HepG2 (cell line): ENCODE measurements around the gene GMPPA. TPM values are rescaled to one million over a fixed set of nuclear protein-coding genes. Genes with fewer than 3 reads are reported as not detected.
A peak's percentile ranks its signal among the peaks of the same experiment; 100 is the strongest.

Source experiments
- BCL6 ChIP-seq: IDR thresholded peaks from 2 replicates; pipeline ENCODE4 v1.6.1; 2016; ENCODE audit warnings: missing genetic modification reagents, missing compliant biosample characterization
- FOSL1 ChIP-seq: sonication (generic); formaldehyde crosslinking; IDR thresholded peaks from 2 replicates; pipeline ENCODE4 v1.9.0; 2021; ENCODE audit warnings: missing genetic modification reagents, borderline replicate concordance
- GATAD1 ChIP-seq: IDR thresholded peaks from 2 replicates; pipeline ENCODE4 v1.6.1; 2016; ENCODE audit warnings: missing genetic modification reagents, missing compliant biosample characterization
- IRF1 ChIP-seq: sonication (generic); formaldehyde crosslinking; IDR thresholded peaks from 2 replicates; pipeline ENCODE4 v1.4.0; 2020; ENCODE audit warnings: low read depth, mild to moderate bottlenecking, missing genetic modification reagents
- IRX3 ChIP-seq: sonication (generic); formaldehyde crosslinking; IDR thresholded peaks from 2 replicates; pipeline ENCODE4 v1.8.1; 2023; ENCODE audit warnings: mild to moderate bottlenecking, low read depth, missing genetic modification reagents, borderline replicate concordance
- MAZ ChIP-seq, 2 experiments: sonication (generic) in 1 of 2; formaldehyde crosslinking in 1 of 2; IDR thresholded peaks; 2 replicates each; pipeline versions ENCODE4 v1.5.0 to v1.6.1; 2012 to 2020; ENCODE audit warnings: low read depth in 2 of 2, mild to moderate bottlenecking in 2 of 2, borderline replicate concordance in 1 of 2, improper control_type of control experiment in 1 of 2, low read length in 1 of 2, missing genetic modification reagents in 1 of 2, moderate library complexity in 1 of 2
- MBNL3 ChIP-seq: fragments of 250-450 bp; sonication (Bioruptor Pico); conservative IDR thresholded peaks from 2 replicates; pipeline ENCODE4 v1.8.0; 2022; ENCODE audit warnings: mild to moderate bottlenecking, inconsistent platforms
- MED8 ChIP-seq: sonication (generic); formaldehyde crosslinking; IDR thresholded peaks from 2 replicates; pipeline ENCODE4 v1.8.1; 2023; ENCODE audit warnings: mild to moderate bottlenecking, missing genetic modification reagents; ENCODE audit not compliant: insufficient replicate concordance
- RFX5 ChIP-seq: IDR thresholded peaks from 2 replicates; pipeline ENCODE4 v1.6.1; 2011; ENCODE audit warnings: low read depth, low read length, improper control_type of control experiment
- SAFB2 ChIP-seq: sonication (generic); formaldehyde crosslinking; IDR thresholded peaks from 2 replicates; pipeline ENCODE4 v1.5.1; 2020; ENCODE audit warnings: missing genetic modification reagents, low read depth, mild to moderate bottlenecking, borderline replicate concordance
- SMAD1 ChIP-seq: sonication (generic); formaldehyde crosslinking; IDR thresholded peaks from 2 replicates; pipeline ENCODE4 v1.4.0; 2020; ENCODE audit warnings: missing genetic modification reagents, low read depth, mild to moderate bottlenecking, borderline replicate concordance
- THAP7 ChIP-seq: sonication (generic); formaldehyde crosslinking; IDR thresholded peaks from 2 replicates; pipeline ENCODE4 v1.8.1; 2023; ENCODE audit warnings: mild to moderate bottlenecking, missing genetic modification reagents
- ZBTB20 ChIP-seq: sonication (generic); formaldehyde crosslinking; IDR thresholded peaks from 2 replicates; pipeline ENCODE4 v1.8.1; 2023; ENCODE audit warnings: missing genetic modification reagents, low read depth, mild to moderate bottlenecking, borderline replicate concordance
- ZMYM2 ChIP-seq: sonication (generic); formaldehyde crosslinking; IDR thresholded peaks from 2 replicates; pipeline ENCODE4 v1.8.0; 2022; ENCODE audit warnings: mild to moderate bottlenecking, missing genetic modification reagents
- ZNF124 ChIP-seq: sonication (generic); formaldehyde crosslinking; IDR thresholded peaks from 2 replicates; pipeline ENCODE4 v1.4.0; 2020; ENCODE audit warnings: missing genetic modification reagents
- ZNF235 ChIP-seq: sonication (generic); formaldehyde crosslinking; IDR thresholded peaks from 2 replicates; pipeline ENCODE4 v1.8.1; 2023; ENCODE audit warnings: mild to moderate bottlenecking, missing genetic modification reagents, borderline replicate concordance
- ZNF333 ChIP-seq: sonication (generic); formaldehyde crosslinking; IDR thresholded peaks from 2 replicates; pipeline ENCODE4 v1.4.0; 2020; ENCODE audit warnings: mild to moderate bottlenecking, missing genetic modification reagents, borderline replicate concordance
- ZNF407 ChIP-seq: sonication (generic); formaldehyde crosslinking; IDR thresholded peaks from one replicate; pipeline ENCODE4 v1.5.1; 2020; ENCODE audit warnings: mild to moderate bottlenecking, missing genetic modification reagents; ENCODE audit errors: not compliant biosample characterization
- ZNF615 ChIP-seq: sonication (generic); formaldehyde crosslinking; IDR thresholded peaks from 2 replicates; pipeline ENCODE4 v1.5.0; 2020; ENCODE audit warnings: mild to moderate bottlenecking, missing genetic modification reagents, borderline replicate concordance
- polyA plus RNA-seq, 8 experiments: library from polyadenylated mRNA; depleted of rRNA in 3 of 8; stranded (reverse) in 7 of 8; unstranded in 1 of 8; fragments of >200 nt; fragmentation: Illumina TruSeq in 4 of 8; extraction: Trizol in 4 of 8; gene quantifications; 2 replicates each; pipeline versions ENCODE4 v1.2.1 to v1.2.3, GENCODE V29; 2011 to 2016; ENCODE audit warnings: low read depth in 4 of 8, missing spikeins in 1 of 8, mixed read lengths in 1 of 8; ENCODE audit not compliant: insufficient read depth in 1 of 8
- total RNA-seq, 5 experiments: library from RNA; depleted of rRNA; stranded (reverse); fragments of >200 nt; fragmentation: Illumina TruSeq; extraction: Trizol; gene quantifications; 2 replicates each; pipeline ENCODE4 v1.2.3, GENCODE V29; 2016; ENCODE audit warnings: low read depth in 1 of 5

GMPPA gene
- total and polyA plus RNA-seq, 2 of the 13 experiments (the other 11 are each of a cell fraction or from before 2014, with no cell fraction given), result 81.1 to 106 TPM

- TF ChIP-seq ZNF407 (peak; percentile 55), RFX5 (no peak; the same call in none of the 2 replicates), ZBTB20 (CRISPR knock-in tag) (peak; percentile 79; the same call in 1 of the 2 replicates), GATAD1 (peak; percentile 70), ZNF615 (no peak), FOSL1 (CRISPR knock-in tag) (no peak), BCL6 (CRISPR knock-in tag) (peak; percentile 51; the same call in 1 of the 2 replicates), IRF1 (0 out of 2 replicates have a peak, but pooled peaks have one; percentile 39), THAP7 (no peak), IRX3 (CRISPR knock-in tag) (no peak), MBNL3 (CRISPR knock-in tag) (no peak), ZNF235 (CRISPR knock-in tag) (peak; percentile 52; the same call in 1 of the 2 replicates), ZNF333 (CRISPR knock-in tag) (peak; percentile 90; the same call in 1 of the 2 replicates), SAFB2 (no peak), ZMYM2 (CRISPR knock-in tag) (no peak), MAZ (IDR thresholded peaks at IDR 0.05; ENCODE audit: borderline replicate concordance, low read depth, low read length) (peak; percentile 49; the same call in 1 of the 2 replicates), MAZ (CRISPR knock-in tag; IDR thresholded peaks at IDR 0.05; ENCODE audit: low read depth) (peak; percentile 97), SMAD1 (CRISPR knock-in tag) (peak; percentile 90; the same call in 1 of the 2 replicates), MED8 (CRISPR knock-in tag) (no peak), ZNF124 (CRISPR knock-in tag) (peak; percentile 77; the same call in 1 of the 2 replicates)
Measured at GRCh38 chr2:219541611-219542180, 43.0 kb downstream of the GMPPA start (continued).
